H1 (cell line): ENCODE results near the gene FNIP2. TPM values are rescaled to one million over a fixed set of nuclear protein-coding genes. Genes with fewer than 3 reads are reported as not detected.

Experiments
- CEBPB ChIP-seq: IDR thresholded peaks from 2 replicates; pipeline ENCODE4 v1.6.1; 2012; ENCODE audit warnings: low read depth, low read length
- SP4 ChIP-seq: IDR thresholded peaks from 2 replicates; pipeline ENCODE4 v1.6.1; 2012; ENCODE audit warnings: low read length, inconsistent platforms
- polyA plus RNA-seq, 7 experiments: library from polyadenylated mRNA; depleted of rRNA in 3 of 7; stranded (reverse) in 5 of 7; unstranded in 2 of 7; fragments of >200 nt in 5 of 7; fragments of 200-250 nt in 2 of 7; gene quantifications; 1 replicate in 5 of 7; 2 replicates in 1 of 7; 4 replicates in 1 of 7; pipeline versions ENCODE4 v1.2.1 to v1.2.3, GENCODE V29; 2011 to 2013; ENCODE audit warnings: missing spikeins in 2 of 7, mixed read lengths in 2 of 7
- total RNA-seq: library from RNA; stranded (reverse); fragmentation: NEBNext Ultra II Directional; extraction: Animal tissue kit (Norgen Biotek cat#: 25700); gene quantifications from 2 replicates; pipeline ENCODE4 v1.2.1, GENCODE V29; 2021

Gene FNIP2
- total and polyA plus RNA-seq, 2 of the 8 experiments (the other 6 are each of a cell fraction or from before 2014, with no cell fraction given): 4.0 to 13.0 TPM

DNA sequence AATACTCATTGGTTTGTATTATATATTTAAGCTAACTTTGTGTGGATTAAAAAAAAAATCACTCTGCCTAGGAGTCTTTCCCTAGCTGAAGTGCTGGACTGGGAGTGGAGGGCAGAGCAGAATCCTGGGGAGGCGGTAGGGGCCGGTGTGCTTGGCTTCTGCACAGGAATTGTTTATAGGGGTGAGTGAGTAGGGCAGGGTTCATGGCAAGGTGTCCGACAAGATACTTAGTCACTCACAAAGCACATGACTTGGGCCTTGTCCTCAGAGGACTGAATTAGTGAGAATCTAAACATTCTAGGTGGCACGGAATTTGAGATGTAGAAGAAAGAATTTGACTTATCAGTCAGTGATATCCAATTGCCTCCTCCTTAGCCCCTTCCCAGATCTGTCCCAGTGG lies 32.2 kb downstream of the FNIP2 start (continued):
- no peak for TF ChIP-seq SP4
- TF ChIP-seq CEBPB: no peak
